GM21723 (cell line): ENCODE measurements around the gene PTX3.

Experiments used
- ATAC-seq: cut with Tn5 transposase; IDR thresholded peaks from one replicate; pipeline ENCODE4 v1.9.1; 2021; ENCODE audit warnings: mild to moderate bottlenecking, moderate library complexity; ENCODE audit not compliant: unreplicated experiment

The PTX3 gene

DNA sequence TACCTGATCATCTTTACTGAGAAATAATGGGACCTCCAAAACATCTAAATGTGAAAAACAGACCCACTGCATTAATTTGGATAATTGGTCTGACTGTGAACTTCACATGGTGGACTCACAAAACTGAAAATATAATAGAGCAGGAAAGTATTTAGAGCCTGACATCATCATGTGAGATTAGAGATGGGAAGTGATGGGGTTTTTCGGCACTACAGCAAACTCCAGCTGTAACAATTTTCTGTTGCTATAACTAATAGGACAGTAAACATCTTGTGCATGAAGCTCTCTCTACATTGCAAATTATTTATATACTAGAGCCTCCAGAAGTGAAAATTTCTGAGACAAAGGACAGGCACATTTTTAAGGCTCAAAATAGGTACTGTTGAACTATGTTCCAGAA lies 34.4 kb downstream of the PTX3 start:
- no peak for ATAC-seq

DNA sequence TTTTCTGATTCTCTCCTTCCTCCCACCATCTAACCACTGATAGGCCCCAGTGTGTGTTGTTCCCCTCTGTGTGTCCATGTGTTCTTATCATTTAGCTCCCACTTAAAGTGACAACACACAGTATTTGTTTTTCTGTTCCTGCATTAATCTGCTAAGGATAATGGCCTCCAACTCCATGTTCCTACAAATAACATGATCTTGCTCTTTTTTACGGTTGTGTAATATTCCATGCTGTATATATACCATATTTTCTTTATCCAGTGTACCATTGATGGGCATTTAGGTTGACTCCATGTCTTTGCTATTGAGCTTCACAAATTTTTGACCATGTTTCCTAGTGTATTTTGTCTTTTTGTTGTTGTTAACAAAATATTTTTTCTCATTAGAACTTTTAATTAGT lies 36.0 kb downstream of the PTX3 start:
- ATAC-seq: no peak

DNA sequence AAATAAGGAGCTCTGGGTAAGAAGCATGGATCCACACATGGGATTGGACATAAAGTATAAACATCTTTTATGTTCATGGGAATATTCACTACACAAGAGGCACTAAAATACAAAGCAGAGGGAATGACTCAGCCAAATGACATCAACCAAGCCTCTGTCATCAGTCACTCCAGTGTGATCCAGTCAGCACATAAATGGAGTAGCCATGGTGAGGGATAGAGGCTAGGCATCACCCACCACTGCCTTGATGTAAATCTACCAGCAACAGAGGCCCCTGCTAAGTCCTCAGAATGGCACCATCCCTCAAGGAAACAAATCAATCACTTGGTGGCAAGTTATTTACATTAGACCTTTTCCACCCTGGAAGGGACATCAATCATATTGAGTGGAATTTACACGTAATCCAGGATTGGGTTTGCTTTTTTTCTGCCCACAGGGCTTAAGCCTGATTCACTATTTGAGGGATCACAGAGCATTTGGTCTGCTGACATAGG lies 39.3 kb downstream of the PTX3 start:
- no peak for ATAC-seq

GRCh38 chr3:157477441-157477840 lies 40.8 kb downstream of the PTX3 start:
- no peak for ATAC-seq

DNA sequence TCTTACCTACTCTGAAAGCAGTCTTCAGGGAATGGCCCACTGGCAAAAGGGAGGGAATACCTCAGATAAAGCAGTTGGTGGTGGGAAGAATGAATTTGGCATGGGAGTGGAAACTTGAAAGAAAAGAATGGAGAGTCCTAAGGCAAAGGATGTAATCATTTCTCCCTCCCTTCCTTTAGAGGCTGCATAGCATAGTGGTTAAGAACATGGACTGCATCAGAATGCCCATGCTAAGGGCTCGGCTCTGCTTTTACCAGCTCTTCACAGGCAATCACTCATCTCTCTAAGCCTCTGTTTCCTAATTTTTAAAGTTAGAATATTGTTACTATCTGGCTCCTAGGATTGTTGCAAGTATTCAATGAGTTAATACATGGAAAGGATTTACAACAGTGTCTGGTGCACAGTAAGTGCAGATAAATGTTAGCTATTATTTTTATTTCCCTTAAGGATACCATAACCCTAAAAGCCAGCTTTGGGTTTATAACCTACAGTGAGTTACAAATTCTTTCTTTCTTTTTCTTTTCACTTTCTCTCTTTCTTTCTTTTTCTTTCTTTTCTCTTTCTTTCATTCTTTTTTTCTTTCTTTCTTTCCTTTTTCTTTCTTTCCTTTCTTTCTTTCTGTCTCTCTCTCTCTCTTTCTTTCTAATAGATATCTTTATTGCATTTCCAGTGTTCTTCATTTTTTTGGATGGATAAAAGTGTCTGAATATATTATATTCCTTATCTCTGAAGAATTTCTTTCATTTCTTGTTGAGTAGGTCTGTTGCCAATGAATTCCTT lies 43.0 kb downstream of the PTX3 start:
- no peak for ATAC-seq

DNA sequence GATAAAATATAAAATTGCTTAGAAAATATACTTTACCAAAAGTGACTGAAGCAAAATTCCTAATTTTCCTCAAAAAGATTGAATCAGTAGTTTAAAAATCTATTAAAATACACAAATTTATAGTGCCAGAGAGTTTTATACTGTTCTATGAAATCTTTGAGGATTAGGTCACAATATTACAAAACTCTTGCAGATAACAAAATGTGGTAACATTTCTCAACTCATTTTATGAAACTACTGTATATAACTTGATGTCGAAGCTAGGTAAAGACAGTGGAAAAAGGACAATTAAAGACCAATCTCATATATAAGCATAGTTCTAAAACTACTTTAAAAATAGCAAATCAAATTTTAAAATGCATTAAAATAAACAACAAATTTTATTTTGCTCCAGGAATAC lies 50.7 kb downstream of the PTX3 start:
- no peak for ATAC-seq

- ATAC-seq: no peak
Measured at GRCh38 chr3:157488144-157488543, 51.5 kb downstream of the PTX3 start.

- ATAC-seq: no peak
Measured at GRCh38 chr3:157491136-157491535, 54.5 kb downstream of the PTX3 start.
